Measurements from ENCODE around the gene KASH5.

- TF ChIP-seq ZNF626 (tag by site-specific recombination; IDR thresholded peaks at IDR 0.05), result no peak
- TF ChIP-seq ZNF670 (tag by site-specific recombination; IDR thresholded peaks at IDR 0.05; ENCODE audit: low read depth), result no peak
- TF ChIP-seq ZNF155 (tag by site-specific recombination; IDR thresholded peaks at IDR 0.05), result no peak
These were observed 19.2 kb upstream of the KASH5 start for GRCh38 chr19:49368711-49369358.

All from HEK293 (cell line).